H1 (cell line): ENCODE measurements around the gene FMO4. TPM values are rescaled to one million over a fixed set of nuclear protein-coding genes. Genes with fewer than 3 reads are reported as not detected.

Experiments
- CTCF ChIA-PET: fragments of 300-600 bp; sonication (Branson Sonifier 250); formaldehyde crosslinking; loops from one replicate; lab custom pipeline; 2021; ENCODE audit not compliant: partially characterized antibody; lab: Charles Lee
- POLR2A ChIA-PET: fragments of 300-600 bp; sonication (Branson Sonifier 250); formaldehyde crosslinking; loops from one replicate; lab custom pipeline; 2021; ENCODE audit warnings: inconsistent platforms; ENCODE audit not compliant: partially characterized antibody; lab: Charles Lee
- DNase-seq, 2 experiments: peaks; one replicate each; pipeline versions ENCODE4 v3.0.0 to v3.0.0-alpha.2; 2010 to 2022; ENCODE audit warnings: low spot score in 2 of 2, low read depth in 1 of 2, mixed read lengths in 1 of 2
- FAIRE-seq: peaks from 2 replicates; lab custom pipeline; 2011; peaks lifted over from hg19 to GRCh38; lab: Jason Lieb, UNC
- H2AFZ ChIP-seq: 2 replicates; pipeline ENCODE4 v1.8.1; 2012; ENCODE audit warnings: low read length, inconsistent platforms
- H2AK5ac ChIP-seq: 2 replicates; pipeline ENCODE4 v1.6.1; 2013; ENCODE audit warnings: low read depth, low read length
- H2BK120ac ChIP-seq: replicated peaks from 2 replicates; pipeline ENCODE3; 2013; ENCODE audit warnings: low read depth, low read length, inconsistent platforms
- H2BK12ac ChIP-seq: 2 replicates; pipeline ENCODE4 v1.6.1; 2013; ENCODE audit warnings: low read depth, low read length
- H2BK15ac ChIP-seq: 2 replicates; pipeline ENCODE4 v1.6.1; 2013; ENCODE audit warnings: low read length
- H2BK20ac ChIP-seq: 2 replicates; pipeline ENCODE4 v1.6.1; 2013; ENCODE audit warnings: low read length
- H2BK5ac ChIP-seq: 2 replicates; pipeline ENCODE4 v1.6.1; 2013; ENCODE audit warnings: low read depth, low read length
- H3K14ac ChIP-seq: 2 replicates; pipeline ENCODE4 v1.6.1; 2013; ENCODE audit warnings: inconsistent platforms; ENCODE audit not compliant: insufficient read length
- H3K18ac ChIP-seq: 2 replicates; pipeline ENCODE4 v1.6.1; 2013; ENCODE audit warnings: low read length; ENCODE audit errors: extremely low read depth
- H3K23ac ChIP-seq: 2 replicates; pipeline ENCODE4 v1.6.1; 2013; ENCODE audit warnings: inconsistent platforms; ENCODE audit not compliant: insufficient read length
- H3K23me2 ChIP-seq: 2 replicates; pipeline ENCODE4 v1.6.1; 2013; ENCODE audit warnings: low read depth, low read length
- H3K27ac ChIP-seq: 2 replicates; pipeline ENCODE4 v1.6.1; 2011; ENCODE audit warnings: low read depth, low read length, inconsistent platforms
- H3K27me3 ChIP-seq, 4 experiments: replicated peaks in 1 of 4; 1 replicate in 1 of 4; 2 replicates in 3 of 4; pipeline versions ENCODE4 v1.6.1 to v1.8.1; 2011 to 2013; ENCODE audit warnings: low read length in 3 of 4, mild to moderate bottlenecking in 3 of 4, inconsistent platforms in 2 of 4, mixed read lengths in 2 of 4, moderate library complexity in 1 of 4; ENCODE audit not compliant: control insufficient read depth in 3 of 4, insufficient read depth in 3 of 4; ENCODE audit errors: extremely low read depth in 1 of 4
- H3K36me3 ChIP-seq, 4 experiments: 2 replicates each; pipeline versions ENCODE4 v1.6.1 to v1.8.1; 2011 to 2013; ENCODE audit warnings: mild to moderate bottlenecking in 4 of 4, low read length in 3 of 4, moderate library complexity in 2 of 4, control low read depth in 1 of 4, inconsistent platforms in 1 of 4; ENCODE audit not compliant: insufficient read depth in 4 of 4, control insufficient read depth in 2 of 4
- H3K4ac ChIP-seq: replicated peaks from 2 replicates; pipeline ENCODE3; 2013; ENCODE audit warnings: low read length, low read depth, mixed read lengths, inconsistent platforms; ENCODE audit not compliant: insufficient read length
- H3K4me1 ChIP-seq, 4 experiments: replicated peaks in 1 of 4; 1 replicate in 1 of 4; 2 replicates in 3 of 4; pipeline versions ENCODE4 v1.6.1 to v1.8.1; 2011 to 2013; ENCODE audit warnings: low read length in 3 of 4, inconsistent platforms in 2 of 4, mixed read lengths in 1 of 4; ENCODE audit not compliant: insufficient read depth in 4 of 4, control insufficient read depth in 3 of 4
- H3K4me2 ChIP-seq, 2 experiments: 2 replicates each; pipeline versions ENCODE4 v1.6.1 to v1.8.1; 2011 to 2013; ENCODE audit warnings: low read depth in 2 of 2, low read length in 2 of 2, control low read depth in 1 of 2, inconsistent platforms in 1 of 2, mild to moderate bottlenecking in 1 of 2; ENCODE audit not compliant: insufficient read depth in 1 of 2
- H3K4me3 ChIP-seq, 4 experiments: fragments of 200-600, 300-600 bp in 1 of 4; sonication (generic), shearing (Covaris generic), sonication (Bioruptor Twin) in 1 of 4; 2 replicates each; pipeline versions ENCODE4 v1.5.1 to v1.8.1; 2011 to 2016; ENCODE audit warnings: low read length in 4 of 4, low read depth in 3 of 4, control low read depth in 2 of 4, inconsistent platforms in 2 of 4, mild to moderate bottlenecking in 2 of 4, mixed read lengths in 1 of 4, moderate library complexity in 1 of 4; ENCODE audit not compliant: insufficient read depth in 2 of 4; ENCODE audit errors: extremely low read depth in 1 of 4
- H3K56ac ChIP-seq: replicated peaks from 2 replicates; pipeline ENCODE3; 2013; ENCODE audit warnings: low read depth, mild to moderate bottlenecking, mixed read lengths, low read length, inconsistent platforms; ENCODE audit not compliant: insufficient read length
- H3K79me1 ChIP-seq: 2 replicates; pipeline ENCODE4 v1.6.1; 2013; ENCODE audit warnings: low read depth, low read length, control low read depth
- H3K79me2 ChIP-seq, 2 experiments: 2 replicates each; pipeline versions ENCODE4 v1.6.1 to v1.8.1; 2012 to 2013; ENCODE audit warnings: low read length in 2 of 2, mild to moderate bottlenecking in 2 of 2, inconsistent platforms in 1 of 2; ENCODE audit not compliant: insufficient read depth in 2 of 2, control insufficient read depth in 1 of 2
- H3K9ac ChIP-seq, 4 experiments: replicated peaks in 1 of 4; 1 replicate in 1 of 4; 2 replicates in 3 of 4; pipeline versions ENCODE4 v1.6.1 to v1.8.1; 2011 to 2013; ENCODE audit warnings: low read depth in 3 of 4, low read length in 3 of 4, control low read depth in 2 of 4, mild to moderate bottlenecking in 2 of 4, moderate library complexity in 2 of 4, inconsistent platforms in 1 of 4; ENCODE audit errors: extremely low read depth in 1 of 4
- H3K9me3 ChIP-seq, 2 experiments: 2 replicates each; pipeline versions ENCODE4 v1.6.1 to v1.8.1; 2012 to 2013; ENCODE audit warnings: mild to moderate bottlenecking in 2 of 2, moderate library complexity in 2 of 2, control low read depth in 1 of 2, inconsistent platforms in 1 of 2, low read depth in 1 of 2, low read length in 1 of 2, mixed read lengths in 1 of 2; ENCODE audit not compliant: insufficient read depth in 2 of 2
- H4K20me1 ChIP-seq, 2 experiments: replicated peaks in 1 of 2; 2 replicates each; pipeline versions ENCODE3 to v1.8.1; 2011 to 2013; ENCODE audit warnings: inconsistent platforms in 2 of 2, low read length in 2 of 2, mild to moderate bottlenecking in 1 of 2; ENCODE audit not compliant: insufficient read depth in 2 of 2, control insufficient read depth in 1 of 2
- H4K5ac ChIP-seq: 2 replicates; pipeline ENCODE4 v1.6.1; 2013; ENCODE audit warnings: low read length, low read depth, mixed read lengths, inconsistent platforms; ENCODE audit not compliant: insufficient read length
- H4K8ac ChIP-seq: 2 replicates; pipeline ENCODE4 v1.8.0; 2013; ENCODE audit warnings: mild to moderate bottlenecking, moderate library complexity, low read length, inconsistent platforms; ENCODE audit not compliant: insufficient read depth; ENCODE audit errors: extremely low read depth
- H4K91ac ChIP-seq: replicated peaks from 2 replicates; pipeline ENCODE3; 2013; ENCODE audit warnings: low read length, mixed read lengths, inconsistent platforms; ENCODE audit not compliant: insufficient read length
- BCL11A ChIP-seq, 2 experiments: IDR thresholded peaks; one replicate each; pipeline ENCODE4 v1.6.1; 2011; ENCODE audit warnings: low read depth in 2 of 2, low read length in 2 of 2, mild to moderate bottlenecking in 2 of 2
- CHD1 ChIP-seq: IDR thresholded peaks from 2 replicates; pipeline ENCODE4 v1.6.1; 2012; ENCODE audit warnings: low read depth, low read length, improper control_type of control experiment
- GTF2F1 ChIP-seq: IDR thresholded peaks from 2 replicates; pipeline ENCODE4 v1.6.1; 2012; ENCODE audit warnings: low read depth, low read length, improper control_type of control experiment, borderline replicate concordance
- JUN ChIP-seq: IDR thresholded peaks from 2 replicates; pipeline ENCODE4 v1.6.1; 2011; ENCODE audit warnings: low read depth, mild to moderate bottlenecking, improper control_type of control experiment, low read length
- MAFK ChIP-seq: IDR thresholded peaks from 2 replicates; pipeline ENCODE4 v1.6.1; 2012; ENCODE audit warnings: low read depth, mild to moderate bottlenecking, improper control_type of control experiment, low read length
- POLR2A ChIP-seq, 2 experiments: IDR thresholded peaks; 1 replicate in 1 of 2; 2 replicates in 1 of 2; pipeline ENCODE4 v1.6.1; 2011; ENCODE audit warnings: low read depth in 2 of 2, low read length in 2 of 2, mild to moderate bottlenecking in 2 of 2; ENCODE audit errors: control extremely low read depth in 1 of 2
- SAP30 ChIP-seq: fragments of 300-600 bp; sonication (generic); IDR thresholded peaks from 2 replicates; pipeline ENCODE4 v1.7.1; 2012; ENCODE audit warnings: low read length, moderate library complexity, mild to moderate bottlenecking, inconsistent platforms; ENCODE audit not compliant: insufficient read depth, insufficient replicate concordance
- SIX5 ChIP-seq: IDR thresholded peaks from 2 replicates; pipeline ENCODE4 v1.6.1; 2011; ENCODE audit warnings: mild to moderate bottlenecking, low read depth, low read length
- SP2 ChIP-seq: IDR thresholded peaks from 2 replicates; pipeline ENCODE4 v1.6.1; 2012; ENCODE audit warnings: mild to moderate bottlenecking, low read length, inconsistent platforms
- SUZ12 ChIP-seq: fragments of 200-600 bp; sonication (generic); IDR thresholded peaks from 2 replicates; pipeline ENCODE4 v1.6.1; 2012; ENCODE audit warnings: mild to moderate bottlenecking, inconsistent platforms, low read length, moderate library complexity, mixed read lengths
- YY1 ChIP-seq: IDR thresholded peaks from 2 replicates; pipeline ENCODE4 v1.6.1; 2011; ENCODE audit warnings: low read depth, mild to moderate bottlenecking, low read length
- WGBS, 2 experiments: shearing (Covaris generic) in 1 of 2; methylation state at CpG; one replicate each; pipeline versions ENCODE4 v1.1.6 to v1.1.7; 2013 to 2015; ENCODE audit warnings: low lambda C conversion rate in 2 of 2, mixed read lengths in 2 of 2, inconsistent platforms in 1 of 2, low coverage in 1 of 2, missing lambda C conversion rate in 1 of 2; ENCODE audit not compliant: insufficient replicate concordance in 2 of 2, insufficient coverage in 1 of 2, insufficient read length in 1 of 2; ENCODE audit errors: extremely low coverage in 1 of 2, missing lambda C conversion rate in 1 of 2; 5-methylcytosine and 5-hydroxymethylcytosine counted together
- polyA plus RNA-seq, 7 experiments: library from polyadenylated mRNA; depleted of rRNA in 3 of 7; stranded (reverse) in 5 of 7; unstranded in 2 of 7; fragments of >200 nt in 5 of 7; fragments of 200-250 nt in 2 of 7; gene quantifications; 1 replicate in 5 of 7; 2 replicates in 1 of 7; 4 replicates in 1 of 7; pipeline versions ENCODE4 v1.2.1 to v1.2.3, GENCODE V29; 2011 to 2013; ENCODE audit warnings: missing spikeins in 2 of 7, mixed read lengths in 2 of 7
- total RNA-seq: library from RNA; stranded (reverse); fragmentation: NEBNext Ultra II Directional; extraction: Animal tissue kit (Norgen Biotek cat#: 25700); gene quantifications from 2 replicates; pipeline ENCODE4 v1.2.1, GENCODE V29; 2021
- TF ChIP-seq, protein P1 (sequence below): IDR thresholded peaks from 2 replicates; pipeline ENCODE4 v1.6.1; 2012; ENCODE audit warnings: inconsistent platforms
- TF ChIP-seq, protein P2 (sequence below): IDR thresholded peaks from 2 replicates; pipeline ENCODE4 v1.6.1; 2012; ENCODE audit warnings: low read length, inconsistent platforms

The FMO4 gene
- total and polyA plus RNA-seq, 2 of the 8 experiments (the other 6 are each of a cell fraction or from before 2014, with no cell fraction given): 1.5 to 2.3 TPM

DNA sequence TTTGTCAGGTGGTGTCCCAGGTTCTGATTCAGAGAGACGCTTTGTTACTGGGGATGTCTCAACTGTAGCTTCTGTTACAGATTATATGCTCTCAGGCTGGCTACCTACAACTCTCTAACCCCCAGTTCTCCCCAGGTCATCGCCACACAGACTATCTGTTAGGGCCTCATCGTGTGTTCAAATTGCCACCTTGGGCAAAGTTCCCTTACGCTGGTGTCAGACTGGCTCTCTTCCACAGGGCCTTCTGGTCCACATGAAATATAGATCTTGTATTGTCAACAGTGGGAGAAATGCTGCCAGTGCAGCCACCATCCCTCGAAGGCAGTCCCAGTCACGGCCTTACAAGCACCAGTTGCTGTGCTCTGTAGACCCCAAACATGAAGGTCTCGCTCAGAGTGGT is 15.3 kb downstream of the FMO4 start:
- H3K79me1 ChIP-seq: no peaks in the 10 kb centered on the region
- ChIA-PET CTCF (no interaction called here), POLR2A (no interaction called here)
- no peak overlapping the region for H3K4me2 ChIP-seq
- FAIRE-seq (no peak), DNase-seq (no peak)
- H3K9me3 ChIP-seq: no peaks in the 10 kb centered on the region
- no peak overlapping the region for H3K4ac ChIP-seq
- no peak overlapping the region for H3K4me3 ChIP-seq
- no peak overlapping the region for H4K5ac ChIP-seq
- H4K20me1 ChIP-seq: no peaks in the 10 kb centered on the region
- H3K23ac ChIP-seq: no peak overlapping the region
- H3K4me1 ChIP-seq: no peaks in the 10 kb centered on the region
- WGBS, 2 experiments: 92% methylated on average over 7 of the region's 7 CpGs; no CpG with 5 or more reads in 1 of the 2 experiments
- H3K9ac ChIP-seq: no peak overlapping the region
- H2BK15ac ChIP-seq: no peak overlapping the region
- H2AK5ac ChIP-seq: no peak overlapping the region
- no peak overlapping the region for H2BK5ac ChIP-seq
- H2BK12ac ChIP-seq: no peak overlapping the region
- no peak overlapping the region for H4K91ac ChIP-seq
- no peaks in the 10 kb centered on the region for H3K36me3 ChIP-seq
- H3K23me2 ChIP-seq: no peaks in the 10 kb centered on the region
- no peak overlapping the region for H3K14ac ChIP-seq
- no peaks in the 10 kb centered on the region for H3K27me3 ChIP-seq
- no peak overlapping the region for H3K56ac ChIP-seq
- no peak overlapping the region for H2BK20ac ChIP-seq
- no peak overlapping the region for H2AFZ ChIP-seq
- no peak overlapping the region for H3K18ac ChIP-seq
- no peaks in the 10 kb centered on the region for H3K79me2 ChIP-seq
- no peak overlapping the region for H4K8ac ChIP-seq
- H2BK120ac ChIP-seq: no peak overlapping the region
- no peak overlapping the region for H3K27ac ChIP-seq
- TF ChIP-seq SUZ12 (no peak), CHD1 (no peak), SAP30 (no peak), JUN (no peak), SP2 (no peak), YY1 (no peak), BCL11A (IDR thresholded peaks at IDR 0.05; ENCODE audit: low read depth in 2 of 2, low read length in 2 of 2) (no peak), GTF2F1 (no peak), POLR2A (IDR thresholded peaks at IDR 0.05; ENCODE audit: control extremely low read depth in 1 of 2, low read depth in 2 of 2, low read length in 2 of 2) (no peak), SIX5 (no peak), MAFK (no peak)
- TF ChIP-seq, protein P1, sequence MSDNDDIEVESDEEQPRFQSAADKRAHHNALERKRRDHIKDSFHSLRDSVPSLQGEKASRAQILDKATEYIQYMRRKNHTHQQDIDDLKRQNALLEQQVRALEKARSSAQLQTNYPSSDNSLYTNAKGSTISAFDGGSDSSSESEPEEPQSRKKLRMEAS: no peak
- TF ChIP-seq, protein P2, sequence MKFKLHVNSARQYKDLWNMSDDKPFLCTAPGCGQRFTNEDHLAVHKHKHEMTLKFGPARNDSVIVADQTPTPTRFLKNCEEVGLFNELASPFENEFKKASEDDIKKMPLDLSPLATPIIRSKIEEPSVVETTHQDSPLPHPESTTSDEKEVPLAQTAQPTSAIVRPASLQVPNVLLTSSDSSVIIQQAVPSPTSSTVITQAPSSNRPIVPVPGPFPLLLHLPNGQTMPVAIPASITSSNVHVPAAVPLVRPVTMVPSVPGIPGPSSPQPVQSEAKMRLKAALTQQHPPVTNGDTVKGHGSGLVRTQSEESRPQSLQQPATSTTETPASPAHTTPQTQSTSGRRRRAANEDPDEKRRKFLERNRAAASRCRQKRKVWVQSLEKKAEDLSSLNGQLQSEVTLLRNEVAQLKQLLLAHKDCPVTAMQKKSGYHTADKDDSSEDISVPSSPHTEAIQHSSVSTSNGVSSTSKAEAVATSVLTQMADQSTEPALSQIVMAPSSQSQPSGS: no peak
